HG02981 (cell line): Measurements from ENCODE around the gene JARID2.

Experiments
- ATAC-seq: cut with Tn5 transposase; IDR thresholded peaks from one replicate; pipeline ENCODE4 v1.9.1; 2021; ENCODE audit warnings: mild to moderate bottlenecking, moderate library complexity; ENCODE audit not compliant: unreplicated experiment

JARID2 gene

GRCh38 chr6:15245361-15246216 is at the start of gene JARID2:
Gene JARID2, plus strand, starts transcription at chr6:15246069. Its CDS starts 471 bp downstream, at chr6:15246540.
- peak; percentile 44 for ATAC-seq

- no peak for ATAC-seq
Observed at GRCh38 chr6:15200087-15200486, 45.8 kb upstream of the JARID2 start.

GRCh38 chr6:15205321-15205720 is 40.5 kb upstream of the JARID2 start:
- no peak for ATAC-seq

- ATAC-seq, result no peak
Observed at GRCh38 chr6:15206887-15207286, 39.0 kb upstream of the JARID2 start.

- no peak for ATAC-seq
Observed at GRCh38 chr6:15207923-15208322, 37.9 kb upstream of the JARID2 start.

GRCh38 chr6:15213838-15214400 is 31.9 kb upstream of the JARID2 start:
- no peak for ATAC-seq

- no peak for ATAC-seq
Observed at GRCh38 chr6:15218401-15218800, 27.5 kb upstream of the JARID2 start.

GRCh38 chr6:15220062-15220461 is 25.8 kb upstream of the JARID2 start:
- ATAC-seq, result no peak

- no peak for ATAC-seq
Observed at GRCh38 chr6:15227827-15228318, 18.0 kb upstream of the JARID2 start.

- no peak for ATAC-seq
Observed at GRCh38 chr6:15230827-15231226, 15.0 kb upstream of the JARID2 start.

GRCh38 chr6:15232836-15233510 is 12.9 kb upstream of the JARID2 start:
- no peak for ATAC-seq

- ATAC-seq, result no peak
Observed at GRCh38 chr6:15234068-15234758, 11.7 kb upstream of the JARID2 start.

- ATAC-seq, result no peak
Observed at GRCh38 chr6:15239616-15240364, 6.1 kb upstream of the JARID2 start.

GRCh38 chr6:15242503-15242902 is 3.4 kb upstream of the JARID2 start:
- ATAC-seq, result no peak

- no peak for ATAC-seq
Observed at GRCh38 chr6:15242937-15243614, 2.8 kb upstream of the JARID2 start.

GRCh38 chr6:15243910-15244619 is 1.8 kb upstream of the JARID2 start:
- ATAC-seq, result no peak

- ATAC-seq, result peak; percentile 16
Observed at GRCh38 chr6:15244620-15245360, 1.1 kb upstream of the JARID2 start.

- no peak for ATAC-seq
Observed at GRCh38 chr6:15246217-15246665, 372 bp downstream of the JARID2 start.
